NCI-H748 treated with DMSO at 0.1 percent for 48 hours (cell line): Measurements from ENCODE around the gene MAP3K14.
A peak's percentile ranks its signal among the peaks of the same experiment; 100 is the strongest.

ENCODE experiments used
- DNase-seq: peaks from one replicate; lab custom pipeline; 2025; lab: John Stamatoyannopoulos, UW

The MAP3K14 gene

GRCh38 chr17:45234641-45235415 is 82.0 kb downstream of the MAP3K14 start:
- DNase-seq: peak; percentile 43

- DNase-seq: no peak
These were observed 83.3 kb downstream of the MAP3K14 start for GRCh38 chr17:45233423-45233924.

- no peak for DNase-seq
These were observed 84.1 kb downstream of the MAP3K14 start for GRCh38 chr17:45232514-45233422.

- no peak for DNase-seq
These were observed 85.2 kb downstream of the MAP3K14 start for GRCh38 chr17:45231481-45232116.

- DNase-seq: no peak
These were observed 85.9 kb downstream of the MAP3K14 start for GRCh38 chr17:45230787-45231480.

GRCh38 chr17:45230410-45230786 is 86.4 kb downstream of the MAP3K14 start:
- DNase-seq: no peak

GRCh38 chr17:45229681-45230409 is 87.0 kb downstream of the MAP3K14 start:
- no peak for DNase-seq

GRCh38 chr17:45228763-45229539 is 87.9 kb downstream of the MAP3K14 start:
- no peak for DNase-seq

- no peak for DNase-seq
These were observed 88.7 kb downstream of the MAP3K14 start for GRCh38 chr17:45227926-45228762.

GRCh38 chr17:45227101-45227925 is 89.5 kb downstream of the MAP3K14 start:
- DNase-seq: no peak

GRCh38 chr17:45226576-45226975 is 90.2 kb downstream of the MAP3K14 start:
- no peak for DNase-seq

GRCh38 chr17:45225964-45226530 is 90.8 kb downstream of the MAP3K14 start:
- no peak for DNase-seq

- DNase-seq: no peak
These were observed 91.6 kb downstream of the MAP3K14 start for GRCh38 chr17:45225051-45225700.

GRCh38 chr17:45224671-45225050 is 92.2 kb downstream of the MAP3K14 start:
- DNase-seq: no peak

GRCh38 chr17:45223539-45224528 is 93.0 kb downstream of the MAP3K14 start:
- DNase-seq: no peak

GRCh38 chr17:45222996-45223538 is 93.8 kb downstream of the MAP3K14 start:
- DNase-seq: no peak
